Measurements from ENCODE around the gene LHX4.

DNA sequence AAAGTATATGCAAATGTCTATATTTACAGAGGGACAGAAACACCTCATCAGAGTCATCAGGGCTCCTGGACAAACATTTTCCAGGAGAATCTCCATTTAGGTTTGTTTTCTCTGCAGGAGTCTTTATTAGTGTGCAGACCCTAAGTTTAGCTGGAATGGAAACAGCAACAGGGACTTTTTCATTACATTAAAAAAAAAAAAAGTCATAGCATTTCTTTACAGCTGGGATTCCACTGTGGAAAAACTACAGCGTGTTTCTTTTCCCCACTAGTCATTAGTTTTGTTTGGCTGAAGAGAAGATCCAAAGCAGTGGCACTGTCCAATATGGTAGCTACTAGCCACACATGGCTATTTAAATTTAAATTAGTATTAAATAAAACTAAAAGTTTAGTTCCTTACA is 49.6 kb downstream of the LHX4 start:
- TF ChIP-seq, protein P1, sequence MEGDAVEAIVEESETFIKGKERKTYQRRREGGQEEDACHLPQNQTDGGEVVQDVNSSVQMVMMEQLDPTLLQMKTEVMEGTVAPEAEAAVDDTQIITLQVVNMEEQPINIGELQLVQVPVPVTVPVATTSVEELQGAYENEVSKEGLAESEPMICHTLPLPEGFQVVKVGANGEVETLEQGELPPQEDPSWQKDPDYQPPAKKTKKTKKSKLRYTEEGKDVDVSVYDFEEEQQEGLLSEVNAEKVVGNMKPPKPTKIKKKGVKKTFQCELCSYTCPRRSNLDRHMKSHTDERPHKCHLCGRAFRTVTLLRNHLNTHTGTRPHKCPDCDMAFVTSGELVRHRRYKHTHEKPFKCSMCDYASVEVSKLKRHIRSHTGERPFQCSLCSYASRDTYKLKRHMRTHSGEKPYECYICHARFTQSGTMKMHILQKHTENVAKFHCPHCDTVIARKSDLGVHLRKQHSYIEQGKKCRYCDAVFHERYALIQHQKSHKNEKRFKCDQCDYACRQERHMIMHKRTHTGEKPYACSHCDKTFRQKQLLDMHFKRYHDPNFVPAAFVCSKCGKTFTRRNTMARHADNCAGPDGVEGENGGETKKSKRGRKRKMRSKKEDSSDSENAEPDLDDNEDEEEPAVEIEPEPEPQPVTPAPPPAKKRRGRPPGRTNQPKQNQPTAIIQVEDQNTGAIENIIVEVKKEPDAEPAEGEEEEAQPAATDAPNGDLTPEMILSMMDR (conservative IDR thresholded peaks at IDR 0.05) = no peak
- TF ChIP-seq ZFX (IDR thresholded peaks at IDR 0.05) = no peak

All from C4-2B (cell line).